AG08395 (cell line): ENCODE measurements around the gene MCUR1.
"Not testable (repeated sequence)": the region's sequence is repeated elsewhere in the genome, so short reads cannot be mapped to it uniquely, and the experiment has no call there.

ENCODE experiments used
- DNase-seq: peaks from one replicate; pipeline ENCODE4 v3.0.0; 2012; ENCODE audit warnings: mixed read lengths, low spot score

The MCUR1 gene

GRCh38 chr6:13814176-13814937, at the start of gene MCUR1:
MCUR1 (minus strand) TSS chr6:13814557; CDS start chr6:13814429, 128 bp downstream.
- DNase-seq, result peak; percentile 90

DNA sequence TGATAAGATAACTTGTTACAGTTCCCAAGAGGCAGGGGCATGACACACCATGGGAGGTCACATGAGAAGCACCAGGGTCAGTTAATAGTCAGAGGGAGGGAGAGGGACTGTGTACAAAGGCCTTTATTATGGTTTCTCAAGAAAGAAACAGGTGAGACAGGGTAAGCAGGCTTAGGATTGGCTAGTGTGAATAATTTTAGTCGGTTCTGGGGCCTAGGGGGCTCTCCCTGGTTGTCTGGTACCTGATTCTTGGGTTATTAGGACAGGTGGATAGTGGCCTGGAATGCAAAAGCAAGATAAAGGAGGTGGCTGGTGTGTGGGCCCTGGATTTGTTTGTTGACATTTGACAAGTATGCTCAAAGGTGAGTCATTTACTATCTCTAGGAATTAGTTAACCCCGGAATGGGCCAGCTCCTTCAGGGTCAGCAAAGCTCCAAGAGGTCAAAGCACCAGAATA, 49.4 kb upstream of the MCUR1 start:
- no peak for DNase-seq

DNA sequence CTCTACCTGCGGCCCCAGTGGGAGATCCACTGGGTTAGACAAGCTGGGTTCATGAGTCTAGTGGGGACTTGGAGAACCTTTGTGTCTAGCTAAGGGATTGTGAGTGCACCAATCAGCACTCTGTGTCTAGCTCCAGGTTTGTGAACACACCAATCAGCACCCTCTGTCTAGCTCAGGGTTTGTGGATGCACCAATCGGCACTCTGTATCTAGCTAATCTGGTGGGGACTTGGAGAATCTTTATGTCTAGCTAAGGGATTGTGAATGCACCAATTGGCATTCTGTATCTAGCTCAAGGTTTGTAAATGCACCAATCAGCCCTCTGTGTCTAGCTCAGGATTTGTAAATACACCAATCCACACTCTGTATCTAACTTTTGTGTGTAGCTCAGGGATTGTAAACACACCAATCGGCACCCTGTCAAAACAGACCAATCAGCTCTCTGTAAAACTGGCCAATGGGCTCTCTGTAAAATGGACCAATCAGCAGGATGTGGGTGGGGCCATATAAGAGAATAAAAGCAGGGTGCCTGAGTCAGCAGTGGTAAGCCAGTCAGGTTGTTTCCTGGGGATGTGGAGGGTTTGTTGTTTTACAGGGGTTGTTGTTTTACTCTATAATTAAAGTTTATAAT, 46.3 kb upstream of the MCUR1 start:
- not testable (repeated sequence) for DNase-seq

DNA sequence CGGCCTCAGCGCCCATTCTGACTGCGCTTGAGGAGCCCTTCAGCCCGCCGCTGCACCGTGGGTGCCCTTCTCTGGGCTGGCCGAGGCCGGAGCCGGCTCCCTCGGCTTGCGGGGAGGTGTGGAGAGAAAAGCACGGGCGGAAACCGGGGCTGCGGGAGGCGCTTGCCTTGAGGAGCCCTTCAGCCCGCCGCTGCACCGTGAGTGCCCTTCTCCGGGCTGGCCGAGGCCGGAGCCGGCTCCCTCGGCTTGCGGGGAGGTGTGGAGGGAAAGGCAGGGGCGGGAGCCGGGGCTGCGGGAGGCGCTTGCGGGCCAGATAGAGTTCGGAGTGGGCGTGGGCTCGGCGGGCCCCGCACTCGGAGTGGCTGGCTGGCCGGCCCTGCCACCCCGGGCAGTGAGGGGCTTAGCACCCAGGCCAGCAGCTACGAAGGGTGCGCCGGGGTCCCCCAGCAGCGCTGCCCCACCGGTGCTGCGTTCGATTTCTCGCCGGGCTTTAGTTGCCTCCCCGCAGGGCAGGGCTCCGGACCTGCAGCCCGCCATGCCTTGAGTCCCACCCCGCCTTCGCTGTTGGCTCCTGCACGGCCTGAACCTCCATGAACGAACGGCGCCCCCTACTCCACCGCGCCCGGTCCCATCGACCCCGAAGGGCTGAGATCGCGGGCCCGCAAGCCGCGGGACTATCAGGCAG, 45.7 kb upstream of the MCUR1 start:
- DNase-seq, result no peak

GRCh38 chr6:13854716-13855250, 40.4 kb upstream of the MCUR1 start:
- DNase-seq, result no peak

- DNase-seq, result no peak
Measured at GRCh38 chr6:13853871-13854270, 39.5 kb upstream of the MCUR1 start.

DNA sequence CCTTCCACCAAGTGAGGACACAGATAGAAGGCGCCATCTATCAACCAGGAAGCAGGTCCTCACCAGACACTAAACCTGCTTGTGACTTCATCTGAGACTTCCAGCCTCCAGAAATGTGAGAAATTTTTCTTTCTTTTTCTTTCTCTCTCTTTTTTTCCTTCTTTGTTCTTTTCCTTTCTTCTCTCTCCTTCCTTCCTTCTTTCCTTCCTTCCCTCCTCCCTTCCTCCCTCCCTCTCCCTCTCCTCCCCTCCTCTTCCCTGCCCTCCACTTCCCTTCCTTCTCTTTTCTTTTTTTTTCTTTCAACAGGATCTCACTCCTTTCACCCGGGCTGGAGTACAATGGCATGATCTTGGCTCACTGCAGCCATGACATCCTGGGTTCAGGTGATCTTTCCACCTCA, 37.4 kb upstream of the MCUR1 start:
- no peak for DNase-seq

- DNase-seq, result no peak
Measured at GRCh38 chr6:13851330-13851729, 37.0 kb upstream of the MCUR1 start.

- not testable (repeated sequence) for DNase-seq
Measured at GRCh38 chr6:13850690-13851089, 36.3 kb upstream of the MCUR1 start.

GRCh38 chr6:13848522-13849150, 34.3 kb upstream of the MCUR1 start:
- no peak for DNase-seq

- no peak for DNase-seq
Measured at GRCh38 chr6:13847326-13848050, 33.1 kb upstream of the MCUR1 start.

GRCh38 chr6:13846841-13847240, 32.5 kb upstream of the MCUR1 start:
- no peak for DNase-seq

DNA sequence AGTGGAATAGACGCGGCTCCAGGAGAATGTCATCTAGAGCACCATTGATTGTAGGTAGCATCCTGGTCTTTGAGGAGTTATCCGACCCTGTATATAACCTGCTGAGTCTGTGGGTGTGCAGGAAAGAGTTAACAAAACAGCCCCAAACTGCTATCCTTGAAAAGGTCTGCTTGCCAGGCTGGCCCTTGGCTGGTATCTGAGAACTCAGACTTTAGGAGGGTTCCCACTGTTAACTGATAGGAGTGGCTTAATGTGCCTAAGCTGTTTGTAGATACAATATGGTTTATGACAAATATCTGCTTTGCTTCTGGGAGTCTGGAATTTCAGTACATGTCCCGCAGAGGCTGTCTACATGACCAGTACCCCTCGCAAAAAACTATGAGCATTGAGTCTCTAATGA, 27.6 kb upstream of the MCUR1 start:
- no peak for DNase-seq

GRCh38 chr6:13838616-13839015, 24.3 kb upstream of the MCUR1 start:
- DNase-seq, result no peak

DNA sequence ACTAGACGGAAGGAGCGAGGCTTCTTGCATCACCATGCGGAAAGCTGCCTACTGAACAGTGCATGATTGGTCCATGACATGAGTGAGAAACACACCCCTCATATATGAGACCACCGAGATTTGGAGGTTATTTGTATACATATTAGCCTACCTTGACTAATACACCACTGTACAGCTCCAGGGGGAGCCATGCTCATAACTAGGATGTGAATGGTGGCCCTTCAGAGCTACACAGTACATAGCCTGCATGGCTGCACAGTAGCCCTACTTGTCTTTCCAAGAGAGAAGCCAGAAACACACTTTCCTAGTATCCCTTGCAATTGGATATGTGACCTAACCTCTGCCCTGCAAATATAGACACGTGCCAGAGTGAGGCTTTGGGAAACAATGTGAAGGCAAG, 21.8 kb upstream of the MCUR1 start:
- no peak for DNase-seq

DNA sequence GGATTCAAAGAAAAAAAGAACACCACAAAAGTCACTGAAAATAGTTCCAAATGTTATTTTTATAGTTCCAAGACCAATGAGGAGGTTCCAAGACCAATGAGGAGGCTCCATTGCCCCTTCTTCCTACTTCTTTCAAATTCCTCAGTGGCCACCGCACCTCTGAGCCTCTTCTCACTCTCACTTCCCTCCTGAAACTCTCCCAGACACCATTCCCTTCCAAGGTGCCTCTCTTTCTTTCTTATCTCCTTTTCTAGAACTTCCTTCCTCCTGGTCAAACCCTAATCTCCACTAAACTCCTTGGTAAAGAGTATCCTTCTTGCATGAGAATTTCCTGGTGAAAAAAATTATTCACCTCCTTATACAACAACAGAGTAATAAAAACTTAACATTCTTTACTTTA, 20.4 kb upstream of the MCUR1 start:
- no peak for DNase-seq

DNA sequence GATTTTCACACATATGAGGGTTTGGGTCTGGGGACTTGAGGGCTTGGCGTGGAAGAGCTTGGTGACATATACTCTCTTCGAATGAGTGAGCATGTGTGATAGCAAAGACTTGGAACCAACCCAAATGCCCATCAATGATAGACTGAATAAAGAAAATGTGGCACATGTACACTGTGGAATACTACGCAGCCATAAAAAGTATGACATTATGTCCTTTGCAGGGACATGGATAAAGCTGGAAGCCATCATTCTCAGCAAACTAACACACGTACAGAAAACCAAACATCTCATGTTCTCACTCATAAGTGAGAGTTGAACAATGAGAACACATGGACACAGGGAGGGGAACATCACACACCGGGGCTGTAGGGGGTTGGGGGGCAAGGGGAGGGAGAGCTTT, 19.7 kb upstream of the MCUR1 start:
- DNase-seq, result not testable (repeated sequence)

DNA sequence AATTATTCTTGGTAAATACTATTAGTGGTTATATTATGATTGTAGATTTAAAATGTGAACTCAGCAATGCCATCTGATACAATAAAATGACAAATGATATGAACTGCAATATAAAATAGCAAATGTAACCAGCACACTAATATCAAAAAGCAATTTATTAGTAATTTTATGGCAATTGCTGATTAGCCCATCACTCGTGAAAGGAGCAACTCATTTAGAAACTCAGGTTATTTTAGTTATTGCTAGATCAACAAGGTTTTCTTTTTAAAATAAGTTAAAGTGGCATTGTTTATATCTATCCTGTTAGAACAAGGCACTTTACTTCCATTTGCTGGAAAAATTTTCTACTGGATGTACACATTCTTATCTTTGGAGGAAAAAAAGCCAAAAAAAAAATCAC, 18.4 kb upstream of the MCUR1 start:
- DNase-seq, result no peak

DNA sequence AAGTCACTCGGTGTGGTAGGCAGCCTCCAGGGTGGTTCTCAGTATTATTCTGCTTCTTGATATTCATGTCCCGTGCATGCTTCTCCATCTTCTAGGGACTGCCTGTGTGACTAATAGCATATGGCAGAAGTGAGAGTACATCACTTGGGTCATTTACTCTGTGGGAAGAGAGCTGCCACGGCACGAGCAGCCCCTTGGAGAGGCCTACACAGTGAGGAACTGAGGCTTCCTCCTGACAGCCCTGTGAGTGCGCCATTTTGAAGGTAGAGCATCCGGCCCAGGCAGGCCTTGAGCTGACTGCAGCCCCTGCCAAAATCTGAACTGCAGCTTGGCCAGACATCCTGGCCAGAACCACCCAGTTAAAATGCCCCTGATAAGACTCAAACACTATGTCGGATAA, 17.3 kb upstream of the MCUR1 start:
- DNase-seq, result no peak

DNA sequence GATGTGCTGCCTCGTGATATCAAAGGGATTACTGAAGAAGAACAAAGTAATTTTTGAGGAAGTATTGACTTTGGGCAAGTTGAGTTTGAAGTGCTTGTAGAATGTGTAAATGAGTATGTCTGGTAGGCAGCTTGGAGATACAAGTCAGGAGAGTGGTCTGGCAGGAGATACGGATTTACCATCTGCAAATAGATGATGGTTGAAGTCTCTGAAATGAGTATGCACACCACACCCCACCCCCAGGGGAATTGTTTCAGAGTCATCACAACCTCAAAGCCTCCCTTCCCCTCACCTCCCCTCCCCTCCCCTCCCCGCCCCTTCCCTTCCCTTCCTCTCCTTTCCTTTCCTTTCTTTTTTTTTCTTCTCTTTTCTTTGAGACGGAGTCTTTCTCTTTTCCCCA, 16.4 kb upstream of the MCUR1 start:
- no peak for DNase-seq

DNA sequence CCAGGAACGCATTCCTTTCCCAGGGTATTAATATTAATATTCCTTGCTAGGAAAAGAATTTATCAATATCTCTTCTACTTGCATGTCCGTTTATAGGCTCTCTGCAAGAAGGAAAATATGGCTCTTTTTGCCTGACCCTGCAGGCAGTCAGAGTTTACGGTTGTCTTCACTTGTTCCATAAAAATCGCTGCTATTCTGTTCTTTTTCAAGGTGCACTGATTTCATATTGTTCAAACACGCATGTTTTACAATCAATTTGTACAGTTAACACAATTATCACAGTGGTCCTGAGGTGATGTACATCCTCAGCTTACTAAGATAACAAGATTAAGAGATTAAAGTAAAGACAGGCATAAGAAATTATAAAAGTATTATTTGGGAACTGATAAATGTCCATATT, 15.1 kb upstream of the MCUR1 start:
- DNase-seq, result not testable (repeated sequence)
